Brain microvascular endothelial cell (primary cell): Measurements from ENCODE around the gene FARSB.

Experiments used
- DNase-seq: peaks from one replicate; pipeline ENCODE4 v3.0.0-alpha.2; 2020
- H3K27ac ChIP-seq: fragments of 250-450 bp; sonication (Bioruptor Pico); 2 replicates; pipeline ENCODE4 v1.5.1; 2020; ENCODE audit warnings: mild to moderate bottlenecking, moderate library complexity
- H3K27me3 ChIP-seq: fragments of 250-450 bp; sonication (Bioruptor Pico); replicated peaks from 2 replicates; pipeline ENCODE4 v1.5.1; 2020; ENCODE audit warnings: mild to moderate bottlenecking
- H3K36me3 ChIP-seq: fragments of 250-450 bp; sonication (Bioruptor Pico); replicated peaks from 2 replicates; pipeline ENCODE4 v1.5.1; 2020; ENCODE audit warnings: mild to moderate bottlenecking
- H3K4me3 ChIP-seq: 2 replicates; pipeline ENCODE4 v1.5.1; 2011; ENCODE audit warnings: low read depth, mild to moderate bottlenecking, control low read depth, low read length, moderate library complexity
- in situ Hi-C: cut with HindIII; loops from 2 replicates; pipeline ENCODE4 v1.10.0; 2017; ENCODE audit warnings: low sequenced_read_pairs, low pct_ligation_motif_present
- TF ChIP-seq, protein P1 (sequence below): IDR thresholded peaks from 2 replicates; pipeline ENCODE4 v1.5.1; 2011; ENCODE audit warnings: low read depth, mild to moderate bottlenecking, moderate library complexity, low read length, control low read depth, inconsistent platforms; ENCODE audit errors: missing control alignments

The FARSB gene

DNA sequence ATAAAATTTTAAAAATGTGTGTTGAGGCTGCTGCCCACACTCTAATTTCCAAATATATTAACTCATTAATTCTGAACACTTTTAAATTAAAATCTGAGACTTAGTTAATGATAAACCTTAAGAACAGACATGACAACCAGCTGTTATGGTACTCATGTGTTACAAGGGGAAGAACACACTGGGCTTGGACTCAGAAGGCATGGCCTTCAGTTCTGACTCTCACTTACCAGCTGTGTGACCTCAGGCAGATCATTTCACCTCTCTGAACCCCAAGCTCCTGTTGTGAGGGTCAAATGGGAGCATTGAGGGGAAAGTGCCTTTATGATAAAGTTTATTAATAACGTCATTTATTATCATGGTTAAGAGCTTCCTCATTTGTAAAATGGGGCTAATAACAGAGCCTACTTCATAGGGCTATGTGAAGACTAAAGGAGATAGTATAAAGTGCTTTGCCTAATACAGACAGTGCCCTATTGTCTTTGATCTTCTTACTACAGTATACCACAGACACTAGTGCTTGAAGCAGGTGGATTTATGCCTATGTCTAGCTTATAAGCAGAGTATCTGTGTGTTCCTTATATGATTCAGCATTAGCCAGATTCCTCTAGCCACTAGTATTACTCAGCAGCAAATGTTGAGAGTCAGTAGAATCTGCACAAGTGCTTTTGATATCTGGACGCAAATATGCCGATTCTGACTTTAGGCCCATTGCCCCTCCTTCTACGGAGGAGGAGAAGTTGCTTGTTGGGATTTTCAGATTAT lies 131.9 kb downstream of the FARSB start:
- Histone ChIP-seq H3K36me3 (no peaks in the 10 kb centered on the region), H3K27ac (no peak overlapping the region), H3K27me3 (no peaks in the 10 kb centered on the region), H3K4me3 (no peak overlapping the region)
- no peak for DNase-seq
- in situ Hi-C loops: no loop called here
- TF ChIP-seq, protein P1, sequence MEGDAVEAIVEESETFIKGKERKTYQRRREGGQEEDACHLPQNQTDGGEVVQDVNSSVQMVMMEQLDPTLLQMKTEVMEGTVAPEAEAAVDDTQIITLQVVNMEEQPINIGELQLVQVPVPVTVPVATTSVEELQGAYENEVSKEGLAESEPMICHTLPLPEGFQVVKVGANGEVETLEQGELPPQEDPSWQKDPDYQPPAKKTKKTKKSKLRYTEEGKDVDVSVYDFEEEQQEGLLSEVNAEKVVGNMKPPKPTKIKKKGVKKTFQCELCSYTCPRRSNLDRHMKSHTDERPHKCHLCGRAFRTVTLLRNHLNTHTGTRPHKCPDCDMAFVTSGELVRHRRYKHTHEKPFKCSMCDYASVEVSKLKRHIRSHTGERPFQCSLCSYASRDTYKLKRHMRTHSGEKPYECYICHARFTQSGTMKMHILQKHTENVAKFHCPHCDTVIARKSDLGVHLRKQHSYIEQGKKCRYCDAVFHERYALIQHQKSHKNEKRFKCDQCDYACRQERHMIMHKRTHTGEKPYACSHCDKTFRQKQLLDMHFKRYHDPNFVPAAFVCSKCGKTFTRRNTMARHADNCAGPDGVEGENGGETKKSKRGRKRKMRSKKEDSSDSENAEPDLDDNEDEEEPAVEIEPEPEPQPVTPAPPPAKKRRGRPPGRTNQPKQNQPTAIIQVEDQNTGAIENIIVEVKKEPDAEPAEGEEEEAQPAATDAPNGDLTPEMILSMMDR: no peak

DNA sequence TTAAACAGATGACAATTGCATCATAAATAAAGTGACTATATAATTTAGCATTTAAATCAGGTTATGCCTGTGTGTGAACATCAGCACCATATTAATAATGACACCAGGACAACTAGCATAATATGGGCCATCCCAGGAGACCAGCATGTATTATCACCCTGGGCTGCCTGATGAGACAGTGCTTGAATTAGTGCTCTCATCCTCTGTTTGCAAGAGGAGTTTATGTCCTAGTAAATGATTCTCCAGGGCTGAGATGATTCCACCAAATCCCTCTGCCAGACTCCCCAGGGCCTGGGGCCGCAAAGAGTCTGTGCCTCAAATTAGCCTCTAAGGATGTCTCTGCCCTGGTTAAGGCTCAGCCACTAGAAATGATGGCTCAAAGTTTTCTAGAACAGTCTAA lies 133.8 kb downstream of the FARSB start:
- TF ChIP-seq, protein P1: no peak
- H3K27me3 ChIP-seq: no peaks in the 10 kb centered on the region
- in situ Hi-C loops: no loop called here
- no peak for DNase-seq
- H3K4me3 ChIP-seq: no peak overlapping the region
- H3K36me3 ChIP-seq: no peaks in the 10 kb centered on the region
- no peak overlapping the region for H3K27ac ChIP-seq

DNA sequence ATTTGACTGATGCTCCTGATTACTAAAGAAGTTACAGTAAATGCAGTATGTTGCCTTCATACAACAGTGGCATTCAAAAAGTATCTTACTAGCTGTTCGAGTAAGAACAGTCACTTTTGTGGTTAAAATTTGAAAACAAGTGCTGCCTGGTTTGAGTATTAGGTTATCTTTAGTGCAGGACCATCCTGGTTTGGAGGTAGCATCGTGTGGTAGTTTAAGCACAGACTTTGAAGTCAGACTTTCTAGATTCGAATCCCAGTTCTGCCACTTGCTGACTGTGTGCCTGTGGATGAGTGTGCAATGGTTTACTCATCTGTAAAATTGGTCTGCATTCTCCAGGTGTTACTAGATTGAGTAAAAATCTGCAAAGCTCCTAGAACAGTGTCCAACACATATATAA lies 134.8 kb downstream of the FARSB start:
- Histone ChIP-seq H3K36me3 (no peaks in the 10 kb centered on the region), H3K27me3 (no peaks in the 10 kb centered on the region), H3K27ac (no peak overlapping the region), H3K4me3 (no peak overlapping the region)
- in situ Hi-C loops: no loop called here
- DNase-seq: no peak
- TF ChIP-seq, protein P1: no peak
